Measurements from ENCODE around the gene CNTRL. TPM values are rescaled to one million over a fixed set of nuclear protein-coding genes. Genes with fewer than 3 reads are reported as not detected.

The CNTRL gene
- total and polyA plus RNA-seq, 4 donors = 1.6 to 8.7 (median 4.4) TPM

DNA sequence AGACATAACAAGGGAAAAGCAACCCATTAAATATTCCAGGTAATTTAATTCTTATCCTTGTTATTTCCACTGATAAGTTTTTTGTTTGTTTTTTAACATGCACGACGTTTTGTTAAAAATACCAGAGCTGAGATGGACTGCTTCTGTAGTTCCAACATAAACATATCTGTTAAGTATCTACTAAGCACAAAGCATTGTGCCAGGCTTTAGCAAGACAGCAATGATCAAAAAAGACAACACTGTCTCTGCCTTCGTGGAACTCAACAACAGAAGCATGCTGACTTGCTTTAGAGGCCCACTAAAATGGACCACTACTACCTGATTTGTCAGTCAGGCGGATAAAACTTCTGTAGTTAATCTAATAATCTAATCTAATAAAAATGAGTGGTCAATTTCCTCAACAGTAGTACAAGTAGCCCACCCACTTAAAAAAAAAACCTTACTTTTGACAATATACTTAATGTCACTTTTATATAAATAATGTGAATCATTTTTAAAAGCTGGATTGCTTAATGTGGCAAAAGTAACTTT is 123.8 kb downstream of the CNTRL start:
- Histone ChIP-seq H3K36me3 (ENCODE audit: control insufficient read depth in 4 of 4, insufficient read depth in 3 of 4, low read depth in 1 of 4, low read length in 3 of 4) (no peaks in the 10 kb centered on the region), H3K27ac (ENCODE audit: low read depth in 1 of 2, low read length in 2 of 2) (no peak overlapping the region), H3K27me3 (ENCODE audit: control insufficient read depth in 4 of 4, insufficient read depth in 4 of 4, low read length in 3 of 4) (no peaks in the 10 kb centered on the region), H3K4me3 (ENCODE audit: low read depth in 1 of 3, low read length in 3 of 3) (peak overlapping the region in 1 of 3 donors; percentile 29), H3K9me3 (ENCODE audit: control insufficient read depth in 4 of 4, low read length in 3 of 4) (no peaks in the 10 kb centered on the region), H3K4me1 (ENCODE audit: control insufficient read depth in 4 of 4, insufficient read depth in 4 of 4, low read length in 3 of 4) (peaks cover 8 to 65% (median 46%) of the 10 kb centered on the region in 4 donors), H3K9ac (ENCODE audit: low read depth in 1 of 2, low read length in 2 of 2) (peak overlapping the region; percentile 1 to 53)
- TF ChIP-seq CTCF (IDR thresholded peaks at IDR 0.05; ENCODE audit: low read depth, low read length, missing input control) (no peak), YY1 (IDR thresholded peaks at IDR 0.05) (no peak), NR2F2 (IDR thresholded peaks at IDR 0.05) (no peak), TAF1 (conservative IDR thresholded peaks at IDR 0.05) (no peak), RXRA (IDR thresholded peaks at IDR 0.05) (no peak), FOXA1 (IDR thresholded peaks at IDR 0.05) (no peak), SP1 (IDR thresholded peaks at IDR 0.05) (no peak), EGR1 (IDR thresholded peaks at IDR 0.05; ENCODE audit: low read depth in 2 of 2) (no peak), RAD21 (IDR thresholded peaks at IDR 0.05) (no peak), HNF4G (IDR thresholded peaks at IDR 0.05) (no peak), JUND (IDR thresholded peaks at IDR 0.05) (no peak), GABPA (IDR thresholded peaks at IDR 0.05 in 1 of 2, conservative IDR thresholded peaks at IDR 0.05 in 1 of 2) (no peak), HNF4A (conservative IDR thresholded peaks at IDR 0.05) (no peak), FOXA2 (IDR thresholded peaks at IDR 0.05) (no peak)
- TF ChIP-seq, protein P1, sequence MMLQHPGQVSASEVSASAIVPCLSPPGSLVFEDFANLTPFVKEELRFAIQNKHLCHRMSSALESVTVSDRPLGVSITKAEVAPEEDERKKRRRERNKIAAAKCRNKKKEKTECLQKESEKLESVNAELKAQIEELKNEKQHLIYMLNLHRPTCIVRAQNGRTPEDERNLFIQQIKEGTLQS (IDR thresholded peaks at IDR 0.05) = no peak
- TF ChIP-seq, protein P2, sequence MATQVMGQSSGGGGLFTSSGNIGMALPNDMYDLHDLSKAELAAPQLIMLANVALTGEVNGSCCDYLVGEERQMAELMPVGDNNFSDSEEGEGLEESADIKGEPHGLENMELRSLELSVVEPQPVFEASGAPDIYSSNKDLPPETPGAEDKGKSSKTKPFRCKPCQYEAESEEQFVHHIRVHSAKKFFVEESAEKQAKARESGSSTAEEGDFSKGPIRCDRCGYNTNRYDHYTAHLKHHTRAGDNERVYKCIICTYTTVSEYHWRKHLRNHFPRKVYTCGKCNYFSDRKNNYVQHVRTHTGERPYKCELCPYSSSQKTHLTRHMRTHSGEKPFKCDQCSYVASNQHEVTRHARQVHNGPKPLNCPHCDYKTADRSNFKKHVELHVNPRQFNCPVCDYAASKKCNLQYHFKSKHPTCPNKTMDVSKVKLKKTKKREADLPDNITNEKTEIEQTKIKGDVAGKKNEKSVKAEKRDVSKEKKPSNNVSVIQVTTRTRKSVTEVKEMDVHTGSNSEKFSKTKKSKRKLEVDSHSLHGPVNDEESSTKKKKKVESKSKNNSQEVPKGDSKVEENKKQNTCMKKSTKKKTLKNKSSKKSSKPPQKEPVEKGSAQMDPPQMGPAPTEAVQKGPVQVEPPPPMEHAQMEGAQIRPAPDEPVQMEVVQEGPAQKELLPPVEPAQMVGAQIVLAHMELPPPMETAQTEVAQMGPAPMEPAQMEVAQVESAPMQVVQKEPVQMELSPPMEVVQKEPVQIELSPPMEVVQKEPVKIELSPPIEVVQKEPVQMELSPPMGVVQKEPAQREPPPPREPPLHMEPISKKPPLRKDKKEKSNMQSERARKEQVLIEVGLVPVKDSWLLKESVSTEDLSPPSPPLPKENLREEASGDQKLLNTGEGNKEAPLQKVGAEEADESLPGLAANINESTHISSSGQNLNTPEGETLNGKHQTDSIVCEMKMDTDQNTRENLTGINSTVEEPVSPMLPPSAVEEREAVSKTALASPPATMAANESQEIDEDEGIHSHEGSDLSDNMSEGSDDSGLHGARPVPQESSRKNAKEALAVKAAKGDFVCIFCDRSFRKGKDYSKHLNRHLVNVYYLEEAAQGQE (IDR thresholded peaks at IDR 0.05) = no peak
- TF ChIP-seq, protein P3, sequence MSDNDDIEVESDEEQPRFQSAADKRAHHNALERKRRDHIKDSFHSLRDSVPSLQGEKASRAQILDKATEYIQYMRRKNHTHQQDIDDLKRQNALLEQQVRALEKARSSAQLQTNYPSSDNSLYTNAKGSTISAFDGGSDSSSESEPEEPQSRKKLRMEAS (IDR thresholded peaks at IDR 0.05) = no peak
- TF ChIP-seq, protein P4, sequence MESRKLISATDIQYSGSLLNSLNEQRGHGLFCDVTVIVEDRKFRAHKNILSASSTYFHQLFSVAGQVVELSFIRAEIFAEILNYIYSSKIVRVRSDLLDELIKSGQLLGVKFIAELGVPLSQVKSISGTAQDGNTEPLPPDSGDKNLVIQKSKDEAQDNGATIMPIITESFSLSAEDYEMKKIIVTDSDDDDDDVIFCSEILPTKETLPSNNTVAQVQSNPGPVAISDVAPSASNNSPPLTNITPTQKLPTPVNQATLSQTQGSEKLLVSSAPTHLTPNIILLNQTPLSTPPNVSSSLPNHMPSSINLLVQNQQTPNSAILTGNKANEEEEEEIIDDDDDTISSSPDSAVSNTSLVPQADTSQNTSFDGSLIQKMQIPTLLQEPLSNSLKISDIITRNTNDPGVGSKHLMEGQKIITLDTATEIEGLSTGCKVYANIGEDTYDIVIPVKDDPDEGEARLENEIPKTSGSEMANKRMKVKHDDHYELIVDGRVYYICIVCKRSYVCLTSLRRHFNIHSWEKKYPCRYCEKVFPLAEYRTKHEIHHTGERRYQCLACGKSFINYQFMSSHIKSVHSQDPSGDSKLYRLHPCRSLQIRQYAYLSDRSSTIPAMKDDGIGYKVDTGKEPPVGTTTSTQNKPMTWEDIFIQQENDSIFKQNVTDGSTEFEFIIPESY (IDR thresholded peaks at IDR 0.05) = no peak
- DNase-seq (ENCODE audit: low spot score) = no peak
- 20% methylated on average over 4 of the region's 4 CpGs for WGBS

All from liver (tissue), 9 donors.